Tibial artery (tissue), 4 donors: ENCODE data around the gene VAC14.

ENCODE experiments used
- DNase-seq, 2 donors: peaks; one replicate each; pipeline ENCODE4 v3.0.0-alpha.2; 2019
- H3K27ac ChIP-seq, 2 donors: fragments of 200-600 bp; sonication (generic) in 1 of 2; 1 replicate in 1 of 2; 2 replicates in 1 of 2; pipeline ENCODE4 v1.5.1; 2018 to 2019; ENCODE audit warnings: mild to moderate bottlenecking in 1 of 2
- H3K27me3 ChIP-seq, 2 donors: fragments of 200-600 bp; sonication (generic) in 1 of 2; one replicate each; pipeline versions ENCODE4 v1.5.1 to v1.6.0; 2016 to 2019
- H3K36me3 ChIP-seq, 3 donors: fragments of 200-600 bp; sonication (generic) in 2 of 3; one replicate each; pipeline ENCODE4 v1.5.1; 2016 to 2019; ENCODE audit warnings: mild to moderate bottlenecking in 2 of 3
- H3K4me1 ChIP-seq, 4 donors: fragments of 200-600 bp; sonication (generic) in 2 of 4; 1 replicate in 3 of 4; 2 replicates in 1 of 4; pipeline ENCODE4 v1.5.1; 2016 to 2019
- H3K4me3 ChIP-seq, 2 donors: fragments of 200-600 bp; sonication (generic) in 1 of 2; 1 replicate in 1 of 2; 2 replicates in 1 of 2; pipeline ENCODE4 v1.5.1; 2018 to 2019; ENCODE audit warnings: mild to moderate bottlenecking in 2 of 2
- H3K9me3 ChIP-seq, 3 donors: fragments of 200-600 bp; sonication (generic) in 1 of 3; one replicate each; pipeline ENCODE4 v1.5.1; 2016 to 2019
- CTCF ChIP-seq, 2 experiments: fragments of 200-600 bp in 1 of 2; fragments of 450-650 bp in 1 of 2; IDR thresholded peaks; one replicate each; pipeline ENCODE4 v1.5.1; 2017 to 2019; ENCODE audit warnings: antibody characterized with exemption in 2 of 2, mild to moderate bottlenecking in 1 of 2, moderate library complexity in 1 of 2
- intact Hi-C: fragments of 100-400 bp; cut with DNase I; formaldehyde crosslinking; loops from one replicate; pipeline ENCODE4 v1.15.0; 2023; ENCODE audit warnings: low total_unique reads

The VAC14 gene

GRCh38 chr16:70739389-70739788, 61.6 kb downstream of the VAC14 start:
- Histone ChIP-seq H3K27me3 (no peaks in the 10 kb centered on the region), H3K36me3 (peaks cover 0 to 25% (median 20%) of the 10 kb centered on the region in 3 donors), H3K27ac (peak overlapping the region; percentile 86 to 96), H3K4me3 (no peak overlapping the region), H3K4me1 (peaks cover 6 to 51% (median 41%) of the 10 kb centered on the region in 4 donors), H3K9me3 (no peaks in the 10 kb centered on the region)
- DNase-seq, result no peak
- no peak for TF ChIP-seq CTCF (IDR thresholded peaks at IDR 0.05)
- intact Hi-C loops, result loop anchor here (5.0 kb wide), 2 partner anchors 37 to 57 kb away; no protein-coding TSS in a partner anchor

GRCh38 chr16:70738083-70738977, 62.6 kb downstream of the VAC14 start:
- Histone ChIP-seq H3K4me3 (no peak overlapping the region), H3K27ac (peak overlapping the region; percentile 86 to 96), H3K36me3 (peaks cover 0 to 16% (median 9%) of the 10 kb centered on the region in 3 donors), H3K9me3 (no peaks in the 10 kb centered on the region), H3K4me1 (peaks cover 6 to 47% (median 41%) of the 10 kb centered on the region in 4 donors), H3K27me3 (no peaks in the 10 kb centered on the region)
- DNase-seq, result peak; percentile 62 to 91
- TF ChIP-seq CTCF (IDR thresholded peaks at IDR 0.05), result peak; percentile 77 to 82
- intact Hi-C loops, result loop anchor here (5.0 kb wide), 2 partner anchors 36 to 56 kb away; no protein-coding TSS in a partner anchor

GRCh38 chr16:70737377-70738082, 63.4 kb downstream of the VAC14 start:
- H3K9me3 ChIP-seq, result no peaks in the 10 kb centered on the region
- peak overlapping the region; percentile 86 to 96 for H3K27ac ChIP-seq
- peaks cover 0 to 8% (median 5%) of the 10 kb centered on the region in 3 donors for H3K36me3 ChIP-seq
- peak; percentile 79 to 95 for DNase-seq
- H3K27me3 ChIP-seq, result no peaks in the 10 kb centered on the region
- no peak for TF ChIP-seq CTCF (IDR thresholded peaks at IDR 0.05)
- intact Hi-C loops, result loop anchor here (5.0 kb wide), 2 partner anchors 35 to 55 kb away; no protein-coding TSS in a partner anchor
- H3K4me1 ChIP-seq, result peaks cover 6 to 47% (median 41%) of the 10 kb centered on the region in 4 donors
- H3K4me3 ChIP-seq, result no peak overlapping the region

- Histone ChIP-seq H3K36me3 (peaks cover 0 to 7% (median 5%) of the 10 kb centered on the region in 3 donors), H3K4me1 (peaks cover 6 to 47% (median 41%) of the 10 kb centered on the region in 4 donors), H3K27ac (peak overlapping the region; percentile 86 to 96), H3K27me3 (no peaks in the 10 kb centered on the region), H3K9me3 (no peaks in the 10 kb centered on the region), H3K4me3 (no peak overlapping the region)
- intact Hi-C loops, result loop anchor here (5.0 kb wide), 2 partner anchors 34 to 54 kb away; no protein-coding TSS in a partner anchor
- no peak for TF ChIP-seq CTCF (IDR thresholded peaks at IDR 0.05)
- no peak for DNase-seq
These were observed 64.2 kb downstream of the VAC14 start for GRCh38 chr16:70736465-70737376.
